SK-N-SH (cell line): ENCODE data around the gene TSSC4. TPM values are rescaled to one million over a fixed set of nuclear protein-coding genes. Genes with fewer than 3 reads are reported as not detected.

Experiments
- CTCF ChIA-PET: fragments of 300-600, 350-600 bp; formaldehyde crosslinking; extraction: SDS; loops from one replicate; lab custom pipeline; 2021; lab: Yijun Ruan, JAX
- POLR2A ChIA-PET: fragments of 350-600 bp; sonication (Branson Sonifier 250); formaldehyde crosslinking; extraction: SDS; loops from one replicate; lab custom pipeline; 2020; ENCODE audit warnings: antibody characterized with exemption, inconsistent platforms; lab: Yijun Ruan, JAX
- DNase-seq: peaks from one replicate; pipeline ENCODE4 v3.0.0; 2012
- H2AFZ ChIP-seq: fragments of 200-600 bp; sonication (generic); 2 replicates; pipeline ENCODE4 v1.8.1; 2016; ENCODE audit warnings: antibody characterized with exemption, mild to moderate bottlenecking, low read depth
- H3F3A ChIP-seq: fragments of 200-600 bp; sonication (generic); replicated peaks from 2 replicates; pipeline ENCODE3; 2016; ENCODE audit warnings: antibody characterized with exemption, mild to moderate bottlenecking; ENCODE audit not compliant: insufficient read depth
- H3K27ac ChIP-seq, 2 experiments: fragments of 200-500 bp in 1 of 2; fragments of 200-600 bp in 1 of 2; sonication (Bioruptor generic) in 1 of 2; sonication (generic), shearing (Covaris generic) in 1 of 2; 2 replicates each; pipeline versions ENCODE4 v1.5.1 to v1.6.1; 2014 to 2016; ENCODE audit warnings: low read depth in 2 of 2, inconsistent platforms in 1 of 2, low read length in 1 of 2, mild to moderate bottlenecking in 1 of 2, mixed read lengths in 1 of 2
- H3K27me3 ChIP-seq: fragments of 200-600 bp; sonication (generic), shearing (Covaris generic); 2 replicates; pipeline ENCODE4 v1.6.1; 2016; ENCODE audit warnings: mixed run types; ENCODE audit not compliant: insufficient read depth
- H3K36me3 ChIP-seq, 2 experiments: fragments of 200-500 bp in 1 of 2; fragments of 200-600 bp in 1 of 2; sonication (Bioruptor generic) in 1 of 2; sonication (generic) in 1 of 2; replicated peaks in 1 of 2; 2 replicates each; pipeline versions ENCODE3 to v1.5.1; 2014 to 2016; ENCODE audit warnings: low read length in 1 of 2, mild to moderate bottlenecking in 1 of 2; ENCODE audit not compliant: insufficient read depth in 2 of 2, control insufficient read depth in 1 of 2
- H3K4me1 ChIP-seq, 2 experiments: fragments of 200-500 bp in 1 of 2; fragments of 200-600 bp in 1 of 2; sonication (Bioruptor generic) in 1 of 2; sonication (generic), shearing (Covaris generic) in 1 of 2; 2 replicates each; pipeline versions ENCODE4 v1.5.1 to v1.6.1; 2014 to 2016; ENCODE audit warnings: low read depth in 1 of 2, low read length in 1 of 2, mixed run types in 1 of 2; ENCODE audit not compliant: insufficient read depth in 2 of 2, control insufficient read depth in 1 of 2
- H3K4me2 ChIP-seq: fragments of 200-600 bp; sonication (generic), shearing (Covaris generic); 2 replicates; pipeline ENCODE4 v1.6.1; 2017; ENCODE audit warnings: mixed run types
- H3K4me3 ChIP-seq, 2 experiments: fragments of 200-500 bp in 1 of 2; fragments of 200-600 bp in 1 of 2; sonication (Bioruptor generic) in 1 of 2; sonication (generic), shearing (Covaris generic) in 1 of 2; 2 replicates each; pipeline versions ENCODE4 v1.5.1 to v1.8.1; 2014 to 2016; ENCODE audit warnings: low read depth in 2 of 2, inconsistent platforms in 1 of 2, low read length in 1 of 2, mild to moderate bottlenecking in 1 of 2, mixed read lengths in 1 of 2, moderate library complexity in 1 of 2
- H3K79me2 ChIP-seq: fragments of 200-600 bp; sonication (generic); 2 replicates; pipeline ENCODE4 v1.8.1; 2017; ENCODE audit warnings: mild to moderate bottlenecking; ENCODE audit not compliant: insufficient read depth
- H3K9ac ChIP-seq: fragments of 200-600 bp; sonication (generic); 2 replicates; pipeline ENCODE4 v1.6.1; 2017; ENCODE audit warnings: mixed run types
- H3K9me2 ChIP-seq: fragments of 200-600 bp; sonication (generic); 2 replicates; pipeline ENCODE4 v1.6.1; 2017; ENCODE audit warnings: mixed run types
- H3K9me3 ChIP-seq: fragments of 200-600 bp; sonication (generic); 2 replicates; pipeline ENCODE4 v1.6.1; 2017; ENCODE audit warnings: mixed run types, mild to moderate bottlenecking, moderate library complexity
- H4K20me1 ChIP-seq: fragments of 200-600 bp; sonication (generic); 2 replicates; pipeline ENCODE4 v1.6.1; 2017; ENCODE audit warnings: mild to moderate bottlenecking, mixed run types; ENCODE audit not compliant: insufficient read depth
- ELF1 ChIP-seq: IDR thresholded peaks from 2 replicates; pipeline ENCODE4 v1.4.0; 2012
- EP300 ChIP-seq, 2 experiments: IDR thresholded peaks; 2 replicates each; pipeline versions ENCODE4 v1.4.0 to v1.6.1; 2012; ENCODE audit warnings: borderline replicate concordance in 1 of 2, low read depth in 1 of 2, low read length in 1 of 2
- FOXJ3 ChIP-seq: sonication (generic); formaldehyde crosslinking; IDR thresholded peaks from 2 replicates; pipeline ENCODE4 v1.5.1; 2020; ENCODE audit warnings: mild to moderate bottlenecking, missing genetic modification reagents
- FOXM1 ChIP-seq: IDR thresholded peaks from 2 replicates; pipeline ENCODE4 v1.4.0; 2012; ENCODE audit warnings: low read depth, mild to moderate bottlenecking
- GABPA ChIP-seq: IDR thresholded peaks from 2 replicates; pipeline ENCODE4 v1.4.0; 2012; ENCODE audit warnings: low read depth, mild to moderate bottlenecking
- JUND ChIP-seq: IDR thresholded peaks from 2 replicates; pipeline ENCODE4 v1.4.0; 2012
- MXI1 ChIP-seq: IDR thresholded peaks from 2 replicates; pipeline ENCODE4 v1.6.1; 2012; ENCODE audit warnings: mild to moderate bottlenecking, low read depth, low read length, improper control_type of control experiment
- REST ChIP-seq: IDR thresholded peaks from 2 replicates; pipeline ENCODE4 v1.6.1; 2012; ENCODE audit warnings: mild to moderate bottlenecking, low read depth, low read length, moderate library complexity
- RXRA ChIP-seq: IDR thresholded peaks from 2 replicates; pipeline ENCODE4 v1.4.0; 2012; ENCODE audit warnings: low read depth, mild to moderate bottlenecking, borderline replicate concordance
- TEAD4 ChIP-seq: IDR thresholded peaks from 2 replicates; pipeline ENCODE4 v1.4.0; 2012; ENCODE audit warnings: mild to moderate bottlenecking, borderline replicate concordance; ENCODE audit not compliant: insufficient read depth
- WGBS: methylation state at CpG from one replicate; pipeline ENCODE4 v1.1.6; 2017; ENCODE audit warnings: low lambda C conversion rate; 5-methylcytosine and 5-hydroxymethylcytosine counted together
- polyA plus RNA-seq, 3 experiments: library from polyadenylated mRNA; depleted of rRNA; stranded (reverse); fragments of >200 nt; gene quantifications; 2 replicates each; pipeline ENCODE4 v1.2.3, GENCODE V29; 2012
- TF ChIP-seq, protein P1 (sequence below): fragments of 150-350 bp; IDR thresholded peaks from 2 replicates; pipeline ENCODE4 v1.6.1; 2017; ENCODE audit warnings: antibody characterized with exemption, low read length, low read depth, borderline replicate concordance
- TF ChIP-seq, protein P2 (sequence below): fragments of 150-350 bp; IDR thresholded peaks from 2 replicates; pipeline ENCODE4 v1.6.1; 2016; ENCODE audit warnings: mild to moderate bottlenecking, low read depth, low read length
- TF ChIP-seq, protein P3 (sequence below): fragments of 200-600 bp; sonication (generic); IDR thresholded peaks from 2 replicates; pipeline ENCODE4 v1.6.1; 2017; ENCODE audit warnings: antibody characterized with exemption, mild to moderate bottlenecking, moderate library complexity

Gene TSSC4
- polyA plus RNA-seq, 1 of the 3 experiments (the other 2 are of a cell fraction) = 45.1 TPM

DNA sequence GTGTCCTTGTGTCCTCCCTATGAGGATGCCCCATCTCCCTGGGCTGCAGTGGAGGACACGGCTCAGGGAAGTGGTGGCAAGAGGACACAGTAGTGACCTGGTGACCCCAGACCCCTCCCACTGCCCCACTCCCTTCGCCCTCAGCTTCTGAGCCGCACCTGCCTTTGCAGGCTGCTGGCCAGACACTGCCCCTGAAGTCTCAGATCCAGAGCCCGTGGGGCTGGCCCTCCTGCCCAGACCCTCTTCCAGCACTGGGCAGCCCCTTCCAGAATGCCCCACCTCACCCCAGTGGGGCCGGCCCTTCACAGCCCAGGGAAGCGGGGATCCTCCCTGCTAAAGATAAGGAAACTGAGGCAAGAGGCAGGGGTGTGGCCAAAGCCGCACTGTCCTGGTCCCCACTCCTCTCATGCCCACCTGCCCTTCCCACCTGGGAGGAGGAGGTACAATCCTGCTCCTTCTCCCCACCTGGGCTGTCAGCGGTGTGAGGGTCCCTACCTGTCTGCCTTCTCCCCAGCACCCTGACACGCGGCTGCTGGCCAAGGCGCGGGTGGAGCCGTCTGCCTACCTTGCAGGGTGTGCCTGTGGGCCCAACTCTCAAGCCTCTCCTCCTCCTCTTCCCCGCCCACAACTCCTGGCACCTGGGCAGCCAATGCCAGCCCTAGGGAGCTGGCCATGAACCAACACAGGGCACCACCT is 26.4 kb downstream of the TSSC4 start:
- H3K27ac ChIP-seq = no peak overlapping the region
- WGBS = 58% methylated on average over 9 of the region's 14 CpGs
- no peak for DNase-seq
- ChIA-PET POLR2A (interaction anchor here (0.9 kb wide), 1 partner anchor 105 kb away, joined by 4 read pairs; no protein-coding TSS in a partner anchor), CTCF (interaction anchor here (0.7 to 11.8 kb wide), 17 partner anchors 8 to 496 kb away, joined by 3 to 461 read pairs (median 4); partner anchors contain the start of genes C11orf21, CDKN1C, TSPAN32 and TSSC4)
- no peak overlapping the region for H3K4me3 ChIP-seq
- no peak for TF ChIP-seq TEAD4
- TF ChIP-seq EP300 (IDR thresholded peaks at IDR 0.05; ENCODE audit: borderline replicate concordance in 1 of 2, low read depth in 1 of 2, low read length in 1 of 2) = no peak
- TF ChIP-seq REST = no peak
- TF ChIP-seq JUND = no peak
- TF ChIP-seq, protein P1, sequence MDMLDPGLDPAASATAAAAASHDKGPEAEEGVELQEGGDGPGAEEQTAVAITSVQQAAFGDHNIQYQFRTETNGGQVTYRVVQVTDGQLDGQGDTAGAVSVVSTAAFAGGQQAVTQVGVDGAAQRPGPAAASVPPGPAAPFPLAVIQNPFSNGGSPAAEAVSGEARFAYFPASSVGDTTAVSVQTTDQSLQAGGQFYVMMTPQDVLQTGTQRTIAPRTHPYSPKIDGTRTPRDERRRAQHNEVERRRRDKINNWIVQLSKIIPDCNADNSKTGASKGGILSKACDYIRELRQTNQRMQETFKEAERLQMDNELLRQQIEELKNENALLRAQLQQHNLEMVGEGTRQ = no peak
- TF ChIP-seq GABPA = no peak
- TF ChIP-seq, protein P2, sequence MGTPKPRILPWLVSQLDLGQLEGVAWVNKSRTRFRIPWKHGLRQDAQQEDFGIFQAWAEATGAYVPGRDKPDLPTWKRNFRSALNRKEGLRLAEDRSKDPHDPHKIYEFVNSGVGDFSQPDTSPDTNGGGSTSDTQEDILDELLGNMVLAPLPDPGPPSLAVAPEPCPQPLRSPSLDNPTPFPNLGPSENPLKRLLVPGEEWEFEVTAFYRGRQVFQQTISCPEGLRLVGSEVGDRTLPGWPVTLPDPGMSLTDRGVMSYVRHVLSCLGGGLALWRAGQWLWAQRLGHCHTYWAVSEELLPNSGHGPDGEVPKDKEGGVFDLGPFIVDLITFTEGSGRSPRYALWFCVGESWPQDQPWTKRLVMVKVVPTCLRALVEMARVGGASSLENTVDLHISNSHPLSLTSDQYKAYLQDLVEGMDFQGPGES = no peak
- TF ChIP-seq ELF1 = no peak
- TF ChIP-seq RXRA = no peak
- TF ChIP-seq FOXM1 = no peak
- TF ChIP-seq MXI1 = no peak
- TF ChIP-seq FOXJ3 (CRISPR knock-in tag) = no peak
- TF ChIP-seq, protein P3, sequence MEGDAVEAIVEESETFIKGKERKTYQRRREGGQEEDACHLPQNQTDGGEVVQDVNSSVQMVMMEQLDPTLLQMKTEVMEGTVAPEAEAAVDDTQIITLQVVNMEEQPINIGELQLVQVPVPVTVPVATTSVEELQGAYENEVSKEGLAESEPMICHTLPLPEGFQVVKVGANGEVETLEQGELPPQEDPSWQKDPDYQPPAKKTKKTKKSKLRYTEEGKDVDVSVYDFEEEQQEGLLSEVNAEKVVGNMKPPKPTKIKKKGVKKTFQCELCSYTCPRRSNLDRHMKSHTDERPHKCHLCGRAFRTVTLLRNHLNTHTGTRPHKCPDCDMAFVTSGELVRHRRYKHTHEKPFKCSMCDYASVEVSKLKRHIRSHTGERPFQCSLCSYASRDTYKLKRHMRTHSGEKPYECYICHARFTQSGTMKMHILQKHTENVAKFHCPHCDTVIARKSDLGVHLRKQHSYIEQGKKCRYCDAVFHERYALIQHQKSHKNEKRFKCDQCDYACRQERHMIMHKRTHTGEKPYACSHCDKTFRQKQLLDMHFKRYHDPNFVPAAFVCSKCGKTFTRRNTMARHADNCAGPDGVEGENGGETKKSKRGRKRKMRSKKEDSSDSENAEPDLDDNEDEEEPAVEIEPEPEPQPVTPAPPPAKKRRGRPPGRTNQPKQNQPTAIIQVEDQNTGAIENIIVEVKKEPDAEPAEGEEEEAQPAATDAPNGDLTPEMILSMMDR = no peak
- no peak overlapping the region for H3K9ac ChIP-seq
- no peaks in the 10 kb centered on the region for H3K9me3 ChIP-seq
- H3K9me2 ChIP-seq = no peaks in the 10 kb centered on the region
- H3K36me3 ChIP-seq = no peaks in the 10 kb centered on the region
- H3K4me1 ChIP-seq = no peaks in the 10 kb centered on the region
- H4K20me1 ChIP-seq = no peaks in the 10 kb centered on the region
- H2AFZ ChIP-seq = no peak overlapping the region
- H3K79me2 ChIP-seq = no peaks in the 10 kb centered on the region
- H3K27me3 ChIP-seq = no peaks in the 10 kb centered on the region
- no peak overlapping the region for H3K4me2 ChIP-seq
- no peaks in the 10 kb centered on the region for H3F3A ChIP-seq
